Hippocampal formation (tissue), 2 donors: Measurements from ENCODE around the gene AKR1D1.
A peak's percentile ranks its signal among the peaks of the same experiment; 100 is the strongest.
"Not testable (repeated sequence)": the region's sequence is repeated elsewhere in the genome, so short reads cannot be mapped to it uniquely, and the experiment has no call there.

Source experiments
- DNase-seq, 2 donors: peaks; one replicate each; lab custom pipeline; 2025; lab: John Stamatoyannopoulos, UW

The AKR1D1 gene

DNA sequence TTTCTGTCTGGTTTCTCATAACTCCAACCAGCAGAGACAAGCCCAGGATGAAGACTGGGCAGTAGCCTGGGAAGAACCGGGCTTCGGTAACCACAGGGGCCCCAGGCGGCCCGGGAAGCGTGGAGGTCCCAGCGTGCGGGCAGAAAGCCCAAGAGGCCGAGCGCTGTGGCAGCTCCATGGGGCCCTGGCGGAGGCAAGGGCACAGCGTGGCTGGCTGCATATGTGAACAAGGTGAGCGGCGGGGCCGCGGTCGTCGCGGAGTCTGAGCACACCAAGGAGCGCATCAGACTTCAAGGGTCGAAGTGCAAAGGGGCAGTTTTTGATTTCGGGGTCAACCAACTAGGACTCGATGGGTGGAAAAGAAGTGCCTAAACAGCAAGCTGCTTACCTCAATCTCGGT, 45.9 kb downstream of the AKR1D1 start:
- DNase-seq: no peak

DNA sequence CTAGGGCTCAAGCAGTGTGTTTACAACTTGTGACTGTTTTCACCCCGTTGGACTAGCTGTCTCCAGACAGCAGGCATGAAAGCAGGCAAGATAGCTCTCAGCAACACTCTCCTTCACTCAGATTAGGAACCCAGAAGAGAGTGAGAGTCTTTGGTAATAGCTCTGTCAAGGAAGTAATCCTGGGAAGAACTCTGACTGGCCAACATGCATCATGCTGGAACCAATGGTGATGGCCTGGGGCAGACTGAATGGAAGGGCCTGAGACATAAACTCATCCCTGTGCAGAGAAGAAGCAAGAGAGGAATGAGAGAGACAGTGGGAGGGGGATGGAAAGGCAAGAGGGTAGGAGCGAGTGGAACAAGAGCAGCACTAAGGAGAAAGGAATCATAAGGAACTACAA, 48.9 kb downstream of the AKR1D1 start:
- DNase-seq: no peak

- DNase-seq: peak in 1 of 2 donors; percentile 1
Observed at GRCh38 chr7:138125598-138126111, 49.4 kb downstream of the AKR1D1 start.

- no peak for DNase-seq
Observed at GRCh38 chr7:138126928-138127327, 50.7 kb downstream of the AKR1D1 start.

- no peak for DNase-seq
Observed at GRCh38 chr7:138127996-138128395, 51.7 kb downstream of the AKR1D1 start.

DNA sequence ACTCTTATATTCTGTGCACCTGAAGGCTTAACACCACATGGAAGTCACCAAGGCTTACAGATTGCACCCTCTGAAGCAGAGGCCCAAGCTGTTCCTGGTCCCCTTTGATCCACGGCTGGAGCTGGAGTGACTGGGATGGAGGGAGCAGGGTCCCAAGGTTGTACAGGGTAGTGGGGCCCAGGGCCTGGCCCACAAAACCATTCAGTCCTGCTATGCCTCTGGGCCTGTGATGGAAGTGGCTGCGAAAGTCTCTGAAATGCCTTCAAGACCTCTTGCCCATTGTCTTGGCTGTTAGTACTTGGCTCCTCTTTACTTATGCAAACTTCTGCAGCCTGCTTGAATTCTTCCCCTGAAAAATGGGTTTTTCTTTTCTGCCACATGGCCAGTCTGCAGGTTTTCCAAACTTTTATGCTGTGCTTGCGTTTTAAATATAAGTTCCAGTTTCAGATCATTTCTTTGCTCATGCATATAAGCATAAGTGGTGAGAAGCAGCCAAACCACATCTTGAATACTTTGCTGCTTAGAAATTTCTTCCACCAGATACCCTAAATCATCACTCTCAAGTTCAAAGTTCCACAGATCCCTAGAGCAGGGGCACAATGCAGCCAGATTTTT, 53.4 kb downstream of the AKR1D1 start:
- DNase-seq: no peak

- no peak for DNase-seq
Observed at GRCh38 chr7:138137423-138138171, 61.3 kb downstream of the AKR1D1 start.

- DNase-seq: no peak
Observed at GRCh38 chr7:138138244-138138643, 62.0 kb downstream of the AKR1D1 start.

- DNase-seq: no peak
Observed at GRCh38 chr7:138142583-138143201, 66.4 kb downstream of the AKR1D1 start.

GRCh38 chr7:138144958-138145357, 68.7 kb downstream of the AKR1D1 start:
- no peak for DNase-seq

- DNase-seq: not testable (repeated sequence)
Observed at GRCh38 chr7:138146221-138146620, 70.0 kb downstream of the AKR1D1 start.

- not testable (repeated sequence) for DNase-seq
Observed at GRCh38 chr7:138146757-138147734, 70.8 kb downstream of the AKR1D1 start.

- DNase-seq: no peak
Observed at GRCh38 chr7:138151731-138152577, 75.7 kb downstream of the AKR1D1 start.

DNA sequence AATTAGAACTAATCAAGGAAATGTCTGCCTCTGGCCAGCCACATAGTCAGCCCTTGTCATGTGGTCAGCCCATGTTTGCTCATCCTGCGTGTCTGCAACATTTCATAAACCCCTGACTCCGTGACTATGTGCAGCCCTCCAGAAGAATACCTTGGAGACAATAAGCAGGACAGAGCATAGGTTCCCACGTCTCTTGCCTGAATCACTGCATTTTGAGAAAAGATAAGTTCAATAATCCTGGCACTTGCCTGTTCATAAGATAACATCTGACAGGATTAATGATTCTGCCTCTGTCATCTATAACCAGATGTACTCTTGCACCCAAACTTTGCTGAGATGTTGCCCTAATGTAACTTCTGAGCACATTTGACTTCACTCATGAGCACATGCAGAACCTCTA, 78.4 kb downstream of the AKR1D1 start:
- DNase-seq: no peak

DNA sequence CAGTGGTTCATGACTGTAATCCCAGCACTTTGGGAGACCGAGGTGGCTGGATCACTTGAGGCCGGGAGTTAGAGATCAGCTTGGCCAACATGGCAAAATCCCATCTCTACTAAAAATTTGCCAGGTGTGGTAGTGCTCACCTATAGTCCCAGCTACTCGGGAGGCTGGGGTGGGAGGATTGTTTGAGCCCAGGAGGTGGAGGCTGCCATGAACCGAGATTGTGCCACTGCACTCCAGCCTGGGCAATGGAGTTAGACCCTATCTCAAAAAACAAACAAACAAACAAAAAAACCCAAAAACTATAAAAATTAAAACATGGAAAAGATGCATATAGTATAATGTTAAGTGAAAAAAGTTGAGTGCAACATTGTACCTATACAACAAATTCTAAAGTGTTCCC, 81.4 kb downstream of the AKR1D1 start:
- DNase-seq: no peak

GRCh38 chr7:138158739-138159528, 82.7 kb downstream of the AKR1D1 start:
- DNase-seq: no peak

GRCh38 chr7:138161600-138162081, 85.4 kb downstream of the AKR1D1 start:
- DNase-seq: peak; percentile 59 to 79

- DNase-seq: no peak
Observed at GRCh38 chr7:138162236-138162635, 86.0 kb downstream of the AKR1D1 start.

- DNase-seq: no peak
Observed at GRCh38 chr7:138163800-138164199, 87.5 kb downstream of the AKR1D1 start.

DNA sequence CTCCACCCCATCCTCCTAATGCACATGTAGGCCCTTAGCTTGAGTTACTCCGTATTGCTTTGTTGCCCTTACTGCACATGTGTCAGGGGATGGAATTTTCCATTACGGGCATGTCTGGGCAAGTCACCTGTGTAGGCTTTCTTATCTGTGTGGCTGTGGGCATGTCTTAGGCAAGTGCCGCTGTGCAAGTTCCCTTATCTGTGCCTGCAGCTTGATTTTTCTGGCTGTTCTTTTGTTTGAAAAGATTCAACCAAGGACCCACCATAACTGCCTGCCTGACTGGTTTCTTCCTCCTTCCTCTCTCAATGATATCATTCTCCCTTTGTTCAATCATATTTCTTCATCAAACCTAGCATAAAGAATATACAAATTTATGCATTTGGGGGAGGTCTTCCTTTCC, 88.5 kb downstream of the AKR1D1 start:
- DNase-seq: no peak
